ENCODE results near the gene GSG1L. TPM values are rescaled to one million over a fixed set of nuclear protein-coding genes. Genes with fewer than 3 reads are reported as not detected.
"Not testable (repeated sequence)": the region's sequence is repeated elsewhere in the genome, so short reads cannot be mapped to it uniquely, and the experiment has no call there.

Gene GSG1L
- total RNA-seq, 1 donor from 2014 or later = 0.60 TPM

DNA sequence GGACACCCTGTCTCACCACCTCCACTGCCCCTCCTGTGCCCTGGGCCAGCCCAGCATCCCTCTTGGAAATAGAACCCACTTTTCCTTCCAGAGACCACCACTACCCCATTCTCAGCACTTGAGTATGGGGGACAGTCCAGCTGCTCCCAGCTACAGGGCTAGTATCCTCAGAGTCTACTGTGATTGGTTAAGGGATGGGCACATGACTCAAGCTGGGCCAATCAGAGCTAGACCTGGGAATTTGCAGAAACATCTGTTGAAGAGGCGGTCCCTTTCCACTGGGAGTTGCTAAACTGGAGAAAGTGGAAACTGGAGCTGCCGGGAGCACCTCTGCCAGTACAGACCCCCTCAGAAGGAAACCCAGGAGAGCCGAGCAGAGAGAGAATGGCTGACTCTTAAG lies 156.6 kb downstream of the GSG1L start:
- DNase-seq (ENCODE audit: low read depth in 2 of 2) = no peak

GRCh38 chr16:27903046-27903655 lies 160.4 kb downstream of the GSG1L start:
- no peak for DNase-seq (ENCODE audit: low read depth in 2 of 2)

DNA sequence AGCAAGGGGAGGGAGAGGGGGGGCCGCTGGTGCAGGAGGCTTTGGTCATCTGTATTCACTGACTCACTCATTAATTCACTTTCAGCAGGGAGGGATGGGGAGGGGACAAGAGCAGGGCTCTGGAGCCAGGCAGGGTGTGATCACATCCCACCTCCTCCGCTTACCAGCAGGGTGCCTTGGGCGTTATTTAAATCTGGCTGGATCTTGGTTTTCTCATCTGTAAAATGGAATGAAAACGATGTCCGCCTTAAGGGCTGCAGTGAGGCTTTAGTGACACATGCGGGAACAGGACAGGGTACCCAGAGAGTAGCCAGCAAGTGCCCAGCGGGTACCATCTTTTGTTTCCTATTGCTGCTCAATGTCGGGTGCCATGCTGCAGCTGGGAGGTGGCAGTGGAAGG lies 161.0 kb downstream of the GSG1L start:
- no peak for DNase-seq (ENCODE audit: low read depth in 2 of 2)

- no peak for DNase-seq (ENCODE audit: low read depth in 2 of 2)
These were observed 161.6 kb downstream of the GSG1L start for GRCh38 chr16:27901956-27902355.

DNA sequence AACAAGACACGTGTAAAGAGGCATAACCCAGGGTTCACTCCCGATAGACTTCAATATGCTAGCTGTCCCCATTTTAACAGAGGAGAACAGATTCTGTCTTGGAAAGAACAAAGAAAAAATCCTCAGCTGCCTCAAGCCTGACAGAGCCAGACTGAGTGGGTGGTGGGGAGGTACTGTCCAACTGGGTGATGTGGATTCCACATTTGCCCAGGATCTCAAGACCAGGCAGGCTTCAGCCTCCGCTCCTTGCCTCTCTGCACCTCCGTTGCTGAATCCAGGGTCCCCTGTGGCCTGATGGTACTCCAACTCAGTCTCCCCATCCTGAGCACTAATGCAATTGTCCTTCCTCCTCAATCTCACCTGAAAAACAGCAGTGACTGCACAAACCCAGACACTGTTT lies 163.8 kb downstream of the GSG1L start:
- DNase-seq (ENCODE audit: low read depth in 2 of 2) = no peak

- DNase-seq (ENCODE audit: low read depth in 2 of 2) = no peak
These were observed 169.1 kb downstream of the GSG1L start for GRCh38 chr16:27894386-27894785.

DNA sequence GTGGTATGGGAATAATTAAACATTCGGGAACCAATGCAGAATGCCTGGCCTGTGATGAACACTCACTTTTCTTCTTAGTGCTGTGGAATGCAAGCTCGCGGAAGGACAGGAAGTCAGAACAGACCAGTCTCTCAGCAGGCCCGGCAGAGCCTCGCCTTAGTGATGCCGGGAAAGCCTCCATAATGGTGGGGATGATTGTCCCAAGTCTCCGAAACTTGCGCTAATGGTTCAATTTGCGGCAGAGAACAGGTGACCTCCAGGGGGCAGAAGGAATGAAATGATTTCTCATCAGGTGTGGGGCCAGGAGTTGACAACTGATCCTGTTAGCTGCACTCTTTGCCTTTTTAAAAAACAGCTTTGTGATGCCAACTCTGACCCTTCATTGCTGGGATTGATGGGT lies 170.6 kb downstream of the GSG1L start:
- no peak for DNase-seq (ENCODE audit: low read depth in 2 of 2)

GRCh38 chr16:27890866-27891265 lies 172.6 kb downstream of the GSG1L start:
- DNase-seq (ENCODE audit: low read depth in 2 of 2) = no peak

DNA sequence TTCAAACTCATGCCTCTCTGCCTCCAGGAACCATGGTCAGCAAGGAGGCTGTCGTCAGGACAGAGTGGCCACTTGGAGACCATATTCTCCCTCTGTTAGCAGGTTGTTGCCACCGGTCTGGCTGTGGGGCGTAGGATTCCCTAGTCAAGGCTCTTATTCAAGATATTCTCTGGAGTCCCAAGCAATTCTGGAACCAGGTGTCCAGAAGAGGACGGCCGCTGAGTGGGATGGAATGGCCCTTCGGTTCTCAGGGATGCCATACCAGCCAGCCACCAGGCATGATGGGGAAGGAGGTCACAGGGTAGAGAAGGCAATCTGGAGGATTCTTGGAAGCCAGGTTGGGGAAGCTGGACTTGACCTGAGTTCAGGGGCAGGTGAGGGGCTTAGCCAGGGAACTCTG lies 173.5 kb downstream of the GSG1L start:
- no peak for DNase-seq (ENCODE audit: low read depth in 2 of 2)

GRCh38 chr16:27883576-27883975 lies 179.9 kb downstream of the GSG1L start:
- no peak for DNase-seq (ENCODE audit: low read depth in 2 of 2)

- no peak for DNase-seq (ENCODE audit: low read depth in 2 of 2)
These were observed 183.2 kb downstream of the GSG1L start for GRCh38 chr16:27880287-27880686.

DNA sequence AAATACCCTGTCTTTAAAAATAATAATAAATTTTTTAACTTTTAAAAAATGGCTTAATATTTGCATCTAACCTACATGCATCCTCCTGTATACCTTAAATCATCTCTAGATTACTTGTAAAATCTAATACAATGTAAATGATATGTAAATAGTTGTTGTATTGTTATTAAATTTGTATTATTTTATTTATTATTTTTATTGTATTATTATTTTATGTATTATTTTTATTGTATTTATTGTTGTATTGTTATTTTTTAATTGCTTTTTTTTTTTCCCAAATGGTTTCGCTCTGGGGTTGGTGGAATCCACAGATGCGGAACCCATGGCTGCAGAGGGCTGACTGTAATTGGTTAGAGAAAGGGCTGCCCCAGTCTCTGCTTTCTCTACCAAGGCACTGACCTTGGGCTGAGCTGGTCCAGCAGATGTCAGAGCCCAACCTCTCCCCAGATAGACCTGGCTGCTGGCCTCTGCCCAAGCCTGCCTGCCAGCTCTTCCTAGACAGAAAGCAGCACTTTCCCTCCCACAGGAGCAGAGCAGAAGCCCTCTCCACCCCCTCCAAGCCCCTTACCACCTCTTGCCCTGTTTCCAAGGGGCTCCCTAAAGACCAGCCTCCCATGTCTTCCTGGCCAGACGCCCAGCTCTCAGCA lies 183.8 kb downstream of the GSG1L start:
- no peak for DNase-seq (ENCODE audit: low read depth in 2 of 2)

DNA sequence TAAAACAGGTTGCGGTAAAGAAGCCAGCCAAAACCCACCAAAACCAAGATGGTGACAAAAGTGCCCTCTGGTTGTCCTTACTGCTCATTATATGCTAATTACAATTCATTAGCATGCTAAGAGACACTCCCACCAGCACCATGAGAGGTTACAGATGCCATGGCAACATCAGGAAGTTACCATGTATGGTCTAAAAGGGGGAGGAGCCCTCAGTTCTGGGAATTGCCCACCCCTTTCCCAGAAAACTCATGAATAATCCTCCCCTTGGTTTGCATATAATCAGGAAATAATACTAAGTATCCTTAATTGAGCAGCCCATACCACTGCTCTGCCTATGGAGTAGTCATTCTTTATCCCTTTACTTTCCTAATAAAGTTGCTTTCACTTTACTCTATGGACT lies 190.9 kb downstream of the GSG1L start:
- DNase-seq (ENCODE audit: low read depth in 2 of 2) = not testable (repeated sequence)

- no peak for DNase-seq (ENCODE audit: low read depth in 2 of 2)
These were observed 193.3 kb downstream of the GSG1L start for GRCh38 chr16:27870116-27870798.

DNA sequence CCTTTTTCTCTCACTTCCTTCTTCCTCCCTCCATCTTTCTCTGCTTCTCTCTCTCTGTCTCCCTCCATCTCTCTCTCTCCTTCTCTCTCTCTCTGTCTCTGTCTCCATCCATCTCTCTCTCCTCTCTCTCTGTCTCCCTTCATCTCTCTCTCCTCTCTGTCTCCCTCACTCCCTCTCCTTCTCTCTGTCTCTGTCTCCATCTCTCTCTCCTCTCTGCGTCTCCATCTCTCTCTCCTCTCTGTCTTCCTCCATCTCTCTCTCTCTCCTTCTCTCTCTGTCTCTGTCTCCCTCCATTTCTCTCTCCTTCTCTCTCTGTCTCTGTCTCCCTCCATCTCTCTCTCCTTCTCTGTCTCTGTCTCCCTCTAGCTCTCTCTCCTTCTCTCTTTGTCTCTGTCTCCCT lies 194.1 kb downstream of the GSG1L start:
- no peak for DNase-seq (ENCODE audit: low read depth in 2 of 2)

DNA sequence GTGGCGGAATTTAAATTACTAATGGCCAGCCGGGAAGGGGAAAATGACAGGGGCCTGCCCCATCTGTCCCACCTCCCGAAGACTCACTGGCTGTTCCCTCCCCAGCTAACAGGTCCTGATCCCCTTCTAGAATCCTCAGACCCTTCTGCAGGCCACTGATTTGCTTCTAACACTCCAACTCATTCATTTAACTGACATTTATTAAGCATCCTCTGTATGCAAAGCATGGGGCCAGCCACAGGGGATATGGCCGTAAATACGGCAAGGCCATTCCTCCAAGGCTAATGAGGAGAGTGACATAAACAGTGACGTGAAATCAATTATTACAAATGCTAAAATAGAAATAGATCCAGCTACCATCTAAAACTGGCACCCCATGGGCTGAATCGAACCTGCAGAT lies 195.3 kb downstream of the GSG1L start:
- DNase-seq (ENCODE audit: low read depth in 2 of 2) = no peak

- DNase-seq (ENCODE audit: low read depth in 2 of 2) = peak; percentile 87
These were observed 196.1 kb downstream of the GSG1L start for GRCh38 chr16:27867122-27868110.

DNA sequence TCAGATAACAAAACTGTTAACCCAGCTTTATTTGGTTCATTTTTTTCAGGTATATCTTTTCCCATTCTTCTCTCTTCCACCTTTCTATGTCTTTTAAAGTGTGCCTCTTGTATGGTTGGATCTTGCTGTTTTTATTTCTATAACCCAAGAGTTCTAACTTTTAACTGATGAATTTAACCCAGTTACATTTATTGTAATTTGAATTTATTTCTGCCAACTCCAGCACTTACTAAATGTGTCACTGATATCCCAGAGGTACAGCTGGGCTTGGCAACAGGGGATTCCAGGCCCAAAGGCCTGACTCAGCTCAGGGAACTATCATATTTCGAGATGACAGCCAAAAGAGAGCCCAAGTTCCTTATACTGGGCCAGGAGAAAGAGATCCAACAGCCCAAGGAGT lies 200.1 kb downstream of the GSG1L start:
- DNase-seq (ENCODE audit: low read depth in 2 of 2) = no peak

DNA sequence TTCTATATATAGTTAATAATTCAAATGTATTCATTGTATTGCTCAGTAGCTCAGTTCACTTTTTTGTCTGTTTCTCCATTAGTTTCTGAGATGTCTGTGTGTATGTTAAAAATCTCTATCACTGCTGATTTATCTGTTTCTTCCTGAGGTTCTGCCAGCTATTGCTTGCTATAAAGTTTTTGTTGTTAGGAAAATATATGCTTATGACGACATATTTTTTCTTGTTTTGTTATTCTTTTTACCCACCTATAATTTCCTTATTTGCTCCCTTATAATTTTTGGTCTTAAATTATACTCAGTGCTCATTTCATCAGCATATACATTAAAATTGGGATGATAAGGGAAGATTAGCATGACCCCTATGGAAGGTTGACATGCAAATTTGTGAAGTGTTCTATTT lies 200.6 kb downstream of the GSG1L start:
- DNase-seq (ENCODE audit: low read depth in 2 of 2) = no peak

- DNase-seq (ENCODE audit: low read depth in 2 of 2) = no peak
These were observed 203.4 kb downstream of the GSG1L start for GRCh38 chr16:27860091-27860490.

GRCh38 chr16:27859020-27859419 lies 204.5 kb downstream of the GSG1L start:
- DNase-seq (ENCODE audit: low read depth in 2 of 2) = no peak

DNA sequence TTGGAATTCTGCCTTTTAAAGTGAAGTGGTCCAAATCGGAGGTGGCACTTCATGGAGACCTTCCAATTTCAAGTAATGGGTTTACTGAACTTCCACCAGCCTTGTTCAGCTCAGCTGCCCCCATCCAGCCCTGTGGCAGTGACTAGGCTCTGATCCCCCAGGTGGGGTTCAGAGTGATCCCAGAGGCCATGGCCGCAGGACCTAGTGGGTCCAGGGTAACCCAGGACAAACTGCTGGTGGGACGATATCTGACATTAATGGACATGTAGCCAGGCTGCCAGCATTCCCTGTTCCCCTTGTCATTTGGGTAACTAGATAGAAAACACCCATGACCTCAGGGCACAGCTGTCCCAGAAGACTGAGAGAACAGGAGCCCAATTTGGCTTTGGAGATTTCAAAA lies 209.9 kb downstream of the GSG1L start:
- no peak for DNase-seq (ENCODE audit: low read depth in 2 of 2)
